Measurements from ENCODE around the gene MICAL3. TPM values are rescaled to one million over a fixed set of nuclear protein-coding genes. Genes with fewer than 3 reads are reported as not detected.

The MICAL3 gene
- total RNA-seq, 1 donor from 2014 or later: 31.2 TPM

DNA sequence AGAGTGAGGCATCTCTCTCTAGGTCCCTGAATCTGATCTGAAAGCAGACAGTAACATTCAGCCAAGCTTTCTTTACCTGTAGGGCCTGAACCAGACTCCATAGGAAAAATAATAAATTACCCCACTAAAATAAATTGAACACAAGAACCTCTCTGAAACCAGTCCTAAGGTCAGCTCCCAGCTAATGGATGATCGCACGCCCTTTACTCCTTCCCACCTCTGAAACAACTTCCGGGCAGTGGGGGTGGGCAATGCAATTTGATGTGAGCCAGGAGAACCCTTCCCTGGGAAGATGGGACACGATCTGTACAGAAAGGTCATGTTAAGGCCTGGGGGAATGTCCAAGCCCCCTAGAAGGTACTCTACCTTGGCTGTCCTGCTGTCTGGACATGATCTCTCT is 71.2 kb downstream of the MICAL3 start:
- ATAC-seq: no peak
- Histone ChIP-seq H3K36me3 (no peaks in the 10 kb centered on the region), H3K9me3 (no peaks in the 10 kb centered on the region), H3K4me3 (no peak overlapping the region), H3K4me1 (peaks cover 8% of the 10 kb centered on the region), H3K27ac (no peak overlapping the region), H3K27me3 (no peaks in the 10 kb centered on the region)
- DNase-seq: no peak
- TF ChIP-seq, protein P1, sequence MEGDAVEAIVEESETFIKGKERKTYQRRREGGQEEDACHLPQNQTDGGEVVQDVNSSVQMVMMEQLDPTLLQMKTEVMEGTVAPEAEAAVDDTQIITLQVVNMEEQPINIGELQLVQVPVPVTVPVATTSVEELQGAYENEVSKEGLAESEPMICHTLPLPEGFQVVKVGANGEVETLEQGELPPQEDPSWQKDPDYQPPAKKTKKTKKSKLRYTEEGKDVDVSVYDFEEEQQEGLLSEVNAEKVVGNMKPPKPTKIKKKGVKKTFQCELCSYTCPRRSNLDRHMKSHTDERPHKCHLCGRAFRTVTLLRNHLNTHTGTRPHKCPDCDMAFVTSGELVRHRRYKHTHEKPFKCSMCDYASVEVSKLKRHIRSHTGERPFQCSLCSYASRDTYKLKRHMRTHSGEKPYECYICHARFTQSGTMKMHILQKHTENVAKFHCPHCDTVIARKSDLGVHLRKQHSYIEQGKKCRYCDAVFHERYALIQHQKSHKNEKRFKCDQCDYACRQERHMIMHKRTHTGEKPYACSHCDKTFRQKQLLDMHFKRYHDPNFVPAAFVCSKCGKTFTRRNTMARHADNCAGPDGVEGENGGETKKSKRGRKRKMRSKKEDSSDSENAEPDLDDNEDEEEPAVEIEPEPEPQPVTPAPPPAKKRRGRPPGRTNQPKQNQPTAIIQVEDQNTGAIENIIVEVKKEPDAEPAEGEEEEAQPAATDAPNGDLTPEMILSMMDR (IDR thresholded peaks at IDR 0.05): no peak
- intact Hi-C loops (cut with DNase I): no loop called here

DNA sequence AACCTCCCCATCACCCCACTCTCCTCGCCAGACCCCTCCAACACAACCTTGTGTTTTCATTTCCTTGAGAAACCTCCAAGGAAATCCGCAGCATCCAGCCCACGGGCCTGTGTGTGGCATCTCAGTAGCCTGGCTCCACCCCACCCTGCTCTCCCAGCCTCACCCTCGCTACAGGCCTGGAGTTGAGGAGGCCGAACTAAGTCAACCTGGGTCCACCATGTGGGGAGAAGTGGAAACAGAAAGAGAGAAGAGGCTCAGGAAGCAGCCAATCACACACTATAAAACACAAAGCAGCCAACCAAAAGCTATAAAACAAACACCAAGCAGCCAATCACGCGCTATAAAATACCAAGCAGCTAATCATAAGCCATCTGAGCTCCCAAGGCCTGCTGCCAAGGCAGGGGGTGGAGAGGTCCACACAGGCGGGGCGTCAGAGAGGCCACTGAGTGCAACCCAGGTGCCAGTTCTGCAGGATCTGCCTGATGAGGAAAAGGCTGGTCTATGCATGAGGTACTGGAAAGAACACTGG is 72.0 kb downstream of the MICAL3 start:
- no peak overlapping the region for H3K4me3 ChIP-seq
- intact Hi-C loops (cut with DNase I): no loop called here
- H3K27me3 ChIP-seq: no peaks in the 10 kb centered on the region
- H3K27ac ChIP-seq: no peak overlapping the region
- ATAC-seq: no peak
- no peaks in the 10 kb centered on the region for H3K36me3 ChIP-seq
- TF ChIP-seq, protein P1 (IDR thresholded peaks at IDR 0.05): no peak
- DNase-seq: no peak
- no peaks in the 10 kb centered on the region for H3K9me3 ChIP-seq
- H3K4me1 ChIP-seq: peaks cover 8% of the 10 kb centered on the region

DNA sequence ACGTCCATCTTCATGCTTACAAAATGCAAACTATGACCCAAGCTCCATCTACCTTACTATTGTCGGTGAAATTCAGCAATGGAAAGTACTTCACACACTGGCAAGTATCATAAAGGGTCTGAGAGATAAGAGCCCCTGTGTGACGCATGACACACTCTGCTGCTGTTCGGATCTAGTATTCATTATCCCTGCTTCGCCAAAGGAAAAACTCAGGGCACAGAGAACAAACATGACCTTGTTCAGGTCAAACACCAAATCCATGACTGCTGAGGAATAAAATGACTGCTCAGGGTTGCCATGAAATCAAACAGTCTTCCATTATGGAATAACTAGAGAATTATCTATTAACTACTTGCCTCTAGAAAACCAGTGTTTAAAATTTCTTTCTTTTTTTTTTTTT is 73.0 kb downstream of the MICAL3 start:
- TF ChIP-seq, protein P1 (IDR thresholded peaks at IDR 0.05): no peak
- H3K27me3 ChIP-seq: no peaks in the 10 kb centered on the region
- ATAC-seq (no peak), DNase-seq (no peak)
- no peak overlapping the region for H3K4me3 ChIP-seq
- H3K9me3 ChIP-seq: no peaks in the 10 kb centered on the region
- H3K27ac ChIP-seq: peak overlapping the region; percentile 2
- H3K36me3 ChIP-seq: no peaks in the 10 kb centered on the region
- H3K4me1 ChIP-seq: peaks cover 8% of the 10 kb centered on the region
- intact Hi-C loops (cut with DNase I): no loop called here

DNA sequence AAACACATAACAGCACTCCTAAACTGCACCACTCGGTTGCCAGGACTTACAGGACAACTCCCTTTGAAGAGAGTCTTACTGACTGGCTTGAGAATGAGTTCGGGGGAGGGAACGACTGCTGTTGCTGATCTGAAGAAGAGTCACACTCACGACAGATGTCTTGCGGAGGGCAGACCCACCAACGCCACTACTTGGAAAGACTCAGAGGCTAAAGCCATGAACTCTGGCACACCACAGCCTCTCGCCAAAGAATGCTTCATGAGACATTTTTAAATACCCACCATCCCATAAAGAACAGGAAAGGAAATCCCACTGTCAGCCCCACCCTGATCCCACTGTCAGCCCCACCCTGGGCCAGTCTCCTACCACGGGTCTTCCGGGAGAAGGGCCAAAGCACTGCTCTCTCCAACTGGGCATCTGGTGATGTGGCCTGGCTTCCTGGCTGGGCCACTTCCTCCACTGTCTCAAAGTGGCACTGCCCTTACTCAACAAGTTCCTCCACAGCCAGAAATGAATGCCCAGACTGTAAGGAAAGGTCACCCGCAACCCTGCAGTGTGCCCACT is 73.6 kb downstream of the MICAL3 start:
- TF ChIP-seq, protein P1 (IDR thresholded peaks at IDR 0.05): no peak
- no peaks in the 10 kb centered on the region for H3K27me3 ChIP-seq
- DNase-seq (no peak), ATAC-seq (peak; percentile 62)
- H3K36me3 ChIP-seq: no peaks in the 10 kb centered on the region
- H3K9me3 ChIP-seq: no peaks in the 10 kb centered on the region
- peak overlapping the region; percentile 2 for H3K27ac ChIP-seq
- peaks cover 8% of the 10 kb centered on the region for H3K4me1 ChIP-seq
- no peak overlapping the region for H3K4me3 ChIP-seq
- intact Hi-C loops (cut with DNase I): no loop called here

DNA sequence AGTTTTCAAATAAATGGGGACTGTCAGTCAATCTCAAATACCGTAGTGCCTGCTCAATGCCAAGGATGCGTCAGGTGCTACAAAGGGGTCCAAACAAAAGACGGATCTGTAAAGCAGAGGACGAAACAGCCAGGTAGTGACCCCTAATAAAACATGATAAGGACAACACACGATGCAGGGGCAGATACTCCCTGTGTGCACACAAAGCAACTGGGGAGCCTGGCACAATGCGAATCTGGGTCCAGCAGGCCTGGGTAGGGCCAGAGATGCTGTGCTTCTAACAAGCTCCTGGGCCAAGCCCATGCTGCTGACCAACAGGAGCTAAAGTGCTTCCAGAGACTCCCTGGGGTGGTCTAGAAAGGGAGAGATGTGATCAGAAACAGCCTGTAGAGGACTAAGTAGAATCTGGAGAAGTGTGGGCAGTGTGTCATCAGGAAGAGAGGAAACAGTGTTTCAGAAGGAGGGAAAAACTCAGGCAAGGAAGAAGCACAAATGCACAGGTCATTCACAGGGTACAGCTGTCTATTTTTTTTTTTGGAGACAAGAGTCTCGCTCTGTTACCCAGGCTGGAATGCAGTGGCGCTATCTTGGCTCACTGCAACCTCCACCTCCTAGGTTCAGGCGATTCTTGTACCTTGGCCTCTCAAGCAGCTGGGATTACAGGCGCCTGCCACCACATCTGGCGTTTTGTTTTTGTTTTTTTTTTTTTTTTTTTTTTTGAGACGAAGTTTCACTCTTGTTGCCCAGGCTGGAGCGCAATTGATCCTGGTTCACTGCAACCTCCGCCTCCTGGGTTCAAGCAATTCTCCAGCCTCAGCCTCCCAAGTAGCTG is 74.5 kb downstream of the MICAL3 start:
- ATAC-seq (no peak), DNase-seq (no peak)
- no peaks in the 10 kb centered on the region for H3K27me3 ChIP-seq
- no peaks in the 10 kb centered on the region for H3K36me3 ChIP-seq
- intact Hi-C loops (cut with DNase I): no loop called here
- TF ChIP-seq, protein P1 (IDR thresholded peaks at IDR 0.05): no peak
- peaks cover 8% of the 10 kb centered on the region for H3K4me1 ChIP-seq
- no peak overlapping the region for H3K4me3 ChIP-seq
- no peaks in the 10 kb centered on the region for H3K9me3 ChIP-seq
- no peak overlapping the region for H3K27ac ChIP-seq

Data from upper lobe of right lung (tissue), 1 donor.